A549 (cell line): ENCODE data around the gene TFCP2L1.

Source experiments
- BCL3 ChIP-seq: fragments of >200 bp; sonication (Bioruptor Twin); formaldehyde crosslinking; IDR thresholded peaks from 3 replicates; pipeline ENCODE4 v1.6.1; 2016
- CTCF ChIP-seq: fragments of >200 bp; sonication (Bioruptor Twin); formaldehyde crosslinking; IDR thresholded peaks from 3 replicates; pipeline ENCODE4 v1.5.1; 2016
- EP300 ChIP-seq, 2 experiments: fragments of >200 bp; sonication (Bioruptor Twin); formaldehyde crosslinking; IDR thresholded peaks; 2 replicates in 1 of 2; 3 replicates in 1 of 2; pipeline ENCODE4 v1.6.1; 2016 to 2017
- ESRRA ChIP-seq: fragments of 150-350 bp; IDR thresholded peaks from 2 replicates; pipeline ENCODE4 v1.6.1; 2014; ENCODE audit warnings: mild to moderate bottlenecking, low read length, borderline replicate concordance
- JUNB ChIP-seq: fragments of >200 bp; sonication (Bioruptor Twin); formaldehyde crosslinking; IDR thresholded peaks from 2 replicates; pipeline ENCODE4 v1.6.1; 2016
- MAX ChIP-seq: IDR thresholded peaks from 2 replicates; pipeline ENCODE4 v1.6.1; 2012
- NR3C1 ChIP-seq: fragments of >200 bp; sonication (Bioruptor Twin); formaldehyde crosslinking; IDR thresholded peaks from 3 replicates; pipeline ENCODE4 v1.6.1; 2017
- POLR2A ChIP-seq: IDR thresholded peaks from 2 replicates; pipeline ENCODE4 v1.6.1; 2012; ENCODE audit warnings: mild to moderate bottlenecking, low read length

- TF ChIP-seq NR3C1 (no peak), POLR2A (no peak), EP300 (IDR thresholded peaks at IDR 0.05) (no peak), BCL3 (no peak), CTCF (no peak), JUNB (no peak), MAX (no peak), ESRRA (no peak)
Measured at GRCh38 chr2:121272596-121272995, 12.4 kb downstream of the TFCP2L1 start.
